Transverse colon (tissue), 4 donors: ENCODE results near the gene EPS8.

Source experiments
- EP300 ChIP-seq: sonication (generic); formaldehyde crosslinking; IDR thresholded peaks from one replicate; pipeline ENCODE4 v1.6.1; 2017; ENCODE audit warnings: antibody characterized with exemption, low read depth
- POLR2AphosphoS5 ChIP-seq, 3 donors: sonication (generic); formaldehyde crosslinking; IDR thresholded peaks; one replicate each; pipeline ENCODE4 v1.6.1; 2016; ENCODE audit warnings: antibody characterized with exemption in 3 of 3
- TF ChIP-seq, protein P1 (sequence below), 5 experiments: fragments of 200-600 bp in 3 of 5; fragments of 450-650 bp in 2 of 5; sonication (generic) in 3 of 5; IDR thresholded peaks; 1 replicate in 2 of 5; 2 replicates in 3 of 5; pipeline ENCODE4 v1.5.1; 2016 to 2017; ENCODE audit warnings: antibody characterized with exemption in 5 of 5, inconsistent platforms in 3 of 5, mild to moderate bottlenecking in 2 of 5, moderate library complexity in 1 of 5

DNA sequence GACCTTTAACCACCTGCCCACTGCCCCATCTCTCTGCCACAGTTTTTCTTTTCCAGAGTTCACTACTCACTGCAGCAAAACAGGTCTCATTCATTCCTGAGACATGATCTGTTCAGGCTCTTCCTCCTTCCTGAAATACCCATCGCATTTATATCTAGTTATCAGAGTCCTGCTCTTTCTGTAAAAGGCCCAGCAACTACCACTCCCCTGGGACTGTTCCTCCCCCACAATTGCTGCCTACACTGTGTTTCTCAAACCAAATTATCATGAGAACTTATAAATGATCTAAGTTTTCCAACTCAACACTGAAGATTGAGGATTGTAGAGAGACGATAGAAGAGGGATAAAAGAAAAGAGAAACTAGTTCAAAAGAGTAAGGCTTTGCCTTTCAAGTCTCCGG, 40.8 kb upstream of the EPS8 start:
- TF ChIP-seq, protein P1, sequence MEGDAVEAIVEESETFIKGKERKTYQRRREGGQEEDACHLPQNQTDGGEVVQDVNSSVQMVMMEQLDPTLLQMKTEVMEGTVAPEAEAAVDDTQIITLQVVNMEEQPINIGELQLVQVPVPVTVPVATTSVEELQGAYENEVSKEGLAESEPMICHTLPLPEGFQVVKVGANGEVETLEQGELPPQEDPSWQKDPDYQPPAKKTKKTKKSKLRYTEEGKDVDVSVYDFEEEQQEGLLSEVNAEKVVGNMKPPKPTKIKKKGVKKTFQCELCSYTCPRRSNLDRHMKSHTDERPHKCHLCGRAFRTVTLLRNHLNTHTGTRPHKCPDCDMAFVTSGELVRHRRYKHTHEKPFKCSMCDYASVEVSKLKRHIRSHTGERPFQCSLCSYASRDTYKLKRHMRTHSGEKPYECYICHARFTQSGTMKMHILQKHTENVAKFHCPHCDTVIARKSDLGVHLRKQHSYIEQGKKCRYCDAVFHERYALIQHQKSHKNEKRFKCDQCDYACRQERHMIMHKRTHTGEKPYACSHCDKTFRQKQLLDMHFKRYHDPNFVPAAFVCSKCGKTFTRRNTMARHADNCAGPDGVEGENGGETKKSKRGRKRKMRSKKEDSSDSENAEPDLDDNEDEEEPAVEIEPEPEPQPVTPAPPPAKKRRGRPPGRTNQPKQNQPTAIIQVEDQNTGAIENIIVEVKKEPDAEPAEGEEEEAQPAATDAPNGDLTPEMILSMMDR (IDR thresholded peaks at IDR 0.05): no peak
- TF ChIP-seq POLR2AphosphoS5 (IDR thresholded peaks at IDR 0.05) (no peak), EP300 (no peak)
